GM12874 (cell line): ENCODE data around the gene SRRT.

Source experiments
- CTCF ChIP-seq: IDR thresholded peaks from 2 replicates; pipeline ENCODE4 v1.5.1; 2011; ENCODE audit warnings: low read depth, mild to moderate bottlenecking, control low read depth, low read length, moderate library complexity; ENCODE audit not compliant: insufficient read depth

Gene SRRT

GRCh38 chr7:100908512-100908911 is 33.6 kb downstream of the SRRT start:
- no peak for TF ChIP-seq CTCF

- TF ChIP-seq CTCF = no peak
These were observed 36.6 kb downstream of the SRRT start for GRCh38 chr7:100911484-100911883.

- TF ChIP-seq CTCF = no peak
These were observed 39.4 kb downstream of the SRRT start for GRCh38 chr7:100914208-100914878.

- TF ChIP-seq CTCF = no peak
These were observed 40.1 kb downstream of the SRRT start for GRCh38 chr7:100914879-100915447.

GRCh38 chr7:100921039-100921438 is 46.1 kb downstream of the SRRT start:
- no peak for TF ChIP-seq CTCF

- TF ChIP-seq CTCF = no peak
These were observed 54.9 kb downstream of the SRRT start for GRCh38 chr7:100929808-100930174.

GRCh38 chr7:100933734-100934133 is 58.8 kb downstream of the SRRT start:
- no peak for TF ChIP-seq CTCF
